HEK293 (cell line): ENCODE data around the gene FGF12.
A peak's percentile ranks its signal among the peaks of the same experiment; 100 is the strongest.

Experiments used
- CTCF ChIA-PET: fragments of 350-600 bp; formaldehyde crosslinking; extraction: SDS; loops from one replicate; lab custom pipeline; 2021; ENCODE audit warnings: antibody characterized with exemption; lab: Yijun Ruan, JAX
- POLR2A ChIA-PET: fragments of 300-600 bp; formaldehyde crosslinking; extraction: SDS; loops from one replicate; lab custom pipeline; 2020; ENCODE audit warnings: antibody characterized with exemption, inconsistent platforms; lab: Yijun Ruan, JAX
- H3K27ac ChIP-seq: fragments of 200-500 bp; sonication (Bioruptor generic); 2 replicates; pipeline ENCODE4 v1.5.1; 2014; ENCODE audit warnings: low read depth, low read length, control low read depth, inconsistent platforms; ENCODE audit errors: extremely low read depth
- H3K36me3 ChIP-seq, 2 experiments: fragments of 200-500 bp in 1 of 2; sonication (Bioruptor generic) in 1 of 2; 1 replicate in 1 of 2; 2 replicates in 1 of 2; pipeline ENCODE4 v1.5.1; 2014 to 2017; ENCODE audit warnings: inconsistent platforms in 2 of 2, low read length in 2 of 2; ENCODE audit not compliant: control insufficient read depth in 2 of 2, insufficient read depth in 1 of 2
- H3K4me1 ChIP-seq: fragments of 200-500 bp; sonication (Bioruptor generic); 2 replicates; pipeline ENCODE4 v1.5.1; 2014; ENCODE audit warnings: mild to moderate bottlenecking, low read length, inconsistent platforms; ENCODE audit not compliant: control insufficient read depth, insufficient read depth
- H3K4me3 ChIP-seq: 2 replicates; pipeline ENCODE4 v1.5.1; 2011; ENCODE audit warnings: low read depth, mild to moderate bottlenecking, control low read depth, low read length, moderate library complexity
- H3K9me3 ChIP-seq: fragments of 200-500 bp; sonication (Bioruptor generic); 2 replicates; pipeline ENCODE4 v1.5.1; 2014; ENCODE audit warnings: low read depth, low read length, inconsistent platforms; ENCODE audit not compliant: control insufficient read depth, insufficient read depth
- ATF2 ChIP-seq: fragments of 450-650 bp; formaldehyde crosslinking; IDR thresholded peaks from 2 replicates; pipeline ENCODE4 v1.5.1; 2016; ENCODE audit warnings: missing biosample characterization, missing genetic modification characterization, low read depth
- BCL6B ChIP-seq: fragments of 450-650 bp; formaldehyde crosslinking; IDR thresholded peaks from 2 replicates; pipeline ENCODE4 v1.5.1; 2017; ENCODE audit warnings: missing biosample characterization, missing genetic modification characterization
- HIC1 ChIP-seq: fragments of 450-650 bp; formaldehyde crosslinking; IDR thresholded peaks from 2 replicates; pipeline ENCODE4 v1.5.1; 2016; ENCODE audit warnings: missing biosample characterization, missing genetic modification characterization
- PRDM1 ChIP-seq: fragments of 450-650 bp; formaldehyde crosslinking; IDR thresholded peaks from 2 replicates; pipeline ENCODE4; 2016; ENCODE audit warnings: missing biosample characterization, missing genetic modification characterization
- PRDM6 ChIP-seq: fragments of 450-650 bp; formaldehyde crosslinking; IDR thresholded peaks from 2 replicates; pipeline ENCODE4 v1.5.1; 2017; ENCODE audit warnings: missing biosample characterization, missing genetic modification characterization
- REST ChIP-seq: fragments of 450-650 bp; formaldehyde crosslinking; IDR thresholded peaks from 2 replicates; pipeline ENCODE4 v1.5.1; 2016; ENCODE audit warnings: missing biosample characterization, missing genetic modification characterization
- SP7 ChIP-seq: fragments of 450-650 bp; formaldehyde crosslinking; IDR thresholded peaks from 2 replicates; pipeline ENCODE4 v1.5.1; 2016; ENCODE audit warnings: missing biosample characterization, missing genetic modification characterization
- ZEB2 ChIP-seq: fragments of 450-650 bp; formaldehyde crosslinking; IDR thresholded peaks from 2 replicates; pipeline ENCODE4 v1.5.1; 2016; ENCODE audit warnings: missing biosample characterization, missing genetic modification characterization
- ZNF221 ChIP-seq: fragments of 450-650 bp; formaldehyde crosslinking; IDR thresholded peaks from 2 replicates; pipeline ENCODE4 v1.5.1; 2017; ENCODE audit warnings: missing biosample characterization, missing genetic modification characterization, borderline replicate concordance
- ZNF366 ChIP-seq: fragments of 450-650 bp; formaldehyde crosslinking; conservative IDR thresholded peaks from 2 replicates; pipeline ENCODE4 v1.5.1; 2016; ENCODE audit warnings: missing biosample characterization, missing genetic modification characterization
- ZNF394 ChIP-seq: fragments of 450-650 bp; formaldehyde crosslinking; IDR thresholded peaks from 2 replicates; pipeline ENCODE4 v1.5.1; 2016; ENCODE audit warnings: missing biosample characterization, missing genetic modification characterization, mild to moderate bottlenecking, moderate library complexity, borderline replicate concordance
- ZNF416 ChIP-seq: fragments of 450-650 bp; formaldehyde crosslinking; IDR thresholded peaks from 2 replicates; pipeline ENCODE4 v1.5.1; 2016; ENCODE audit warnings: missing biosample characterization, missing genetic modification characterization
- ZNF529 ChIP-seq: fragments of 450-650 bp; formaldehyde crosslinking; IDR thresholded peaks from 2 replicates; pipeline ENCODE4 v1.5.1; 2017; ENCODE audit warnings: missing genetic modification characterization, missing biosample characterization; ENCODE audit not compliant: insufficient replicate concordance
- ZNF561 ChIP-seq: fragments of 450-650 bp; IDR thresholded peaks from 2 replicates; pipeline ENCODE4 v1.5.1; 2018; ENCODE audit warnings: missing biosample characterization, missing genetic modification characterization, borderline replicate concordance
- ZNF629 ChIP-seq: fragments of 450-650 bp; formaldehyde crosslinking; IDR thresholded peaks from 2 replicates; pipeline ENCODE4 v1.5.1; 2017; ENCODE audit warnings: missing biosample characterization, missing genetic modification characterization
- ZNF658 ChIP-seq: fragments of 450-650 bp; formaldehyde crosslinking; IDR thresholded peaks from 2 replicates; pipeline ENCODE4; 2016; ENCODE audit warnings: missing biosample characterization, missing genetic modification characterization
- ZNF704 ChIP-seq: fragments of 450-650 bp; formaldehyde crosslinking; IDR thresholded peaks from 2 replicates; pipeline ENCODE4 v1.5.1; 2016; ENCODE audit warnings: missing biosample characterization, missing genetic modification characterization

Gene FGF12

GRCh38 chr3:192207651-192208050 is 519.7 kb downstream of the FGF12 start:
- Histone ChIP-seq H3K9me3 (no peaks in the 10 kb centered on the region), H3K36me3 (no peaks in the 10 kb centered on the region), H3K27ac (no peak overlapping the region), H3K4me1 (peaks cover 4% of the 10 kb centered on the region; the same call in 1 of the 2 replicates), H3K4me3 (no peak overlapping the region)
- POLR2A ChIA-PET: no interaction called here
- CTCF ChIA-PET: no interaction called here
- no peak for TF ChIP-seq ZNF394 (tag by site-specific recombination)
- no peak for TF ChIP-seq ZNF658 (tag by site-specific recombination)
- peak; percentile 7; the same call in 1 of the 2 replicates for TF ChIP-seq SP7 (tag by site-specific recombination)

- Histone ChIP-seq H3K4me3 (no peak overlapping the region), H3K4me1 (peaks cover 4% of the 10 kb centered on the region; the same call in 1 of the 2 replicates), H3K27ac (no peak overlapping the region), H3K36me3 (no peaks in the 10 kb centered on the region), H3K9me3 (no peaks in the 10 kb centered on the region)
- POLR2A ChIA-PET: no interaction called here
- CTCF ChIA-PET: interaction anchor here (0.7 kb wide), 2 partner anchors 708 to 1003 kb away, joined by 3 read pairs; no protein-coding TSS in a partner anchor
- no peak for TF ChIP-seq ZNF704 (tag by site-specific recombination)
- TF ChIP-seq ZEB2 (tag by site-specific recombination): 0 out of 2 replicates have a peak, but pooled peaks have one; percentile 16
- TF ChIP-seq ATF2 (tag by site-specific recombination): peak; percentile 71
- TF ChIP-seq PRDM6: 0 out of 2 replicates have a peak, but pooled peaks have one; percentile 16
- TF ChIP-seq ZNF529 (tag by site-specific recombination): no peak
- peak; percentile 58 for TF ChIP-seq HIC1
- TF ChIP-seq ZNF629 (tag by site-specific recombination): peak; percentile 72
- peak; percentile 97 for TF ChIP-seq SP7 (tag by site-specific recombination)
- TF ChIP-seq BCL6B (tag by site-specific recombination): peak; percentile 46; the same call in 1 of the 2 replicates
- peak; percentile 68 for TF ChIP-seq ZNF366 (tag by site-specific recombination)
These were observed 520.1 kb downstream of the FGF12 start for GRCh38 chr3:192207239-192207638.

- Histone ChIP-seq H3K9me3 (no peaks in the 10 kb centered on the region), H3K4me3 (no peak overlapping the region), H3K27ac (no peak overlapping the region), H3K36me3 (no peaks in the 10 kb centered on the region)
- POLR2A ChIA-PET: no interaction called here
- TF ChIP-seq ZNF416 (tag by site-specific recombination) (no peak), ZNF561 (tag by site-specific recombination) (no peak), REST (tag by site-specific recombination) (no peak), PRDM1 (no peak), ZNF221 (no peak)
- TF ChIP-seq, all 188 proteins: peak for 0
- CTCF ChIA-PET: interaction anchor here (0.8 to 1.2 kb wide), 2 partner anchors 228 to 250 kb away, joined by 3 to 6 read pairs; no protein-coding TSS in a partner anchor
- no peaks in the 10 kb centered on the region for H3K4me1 ChIP-seq
These were observed 533.3 kb downstream of the FGF12 start for GRCh38 chr3:192194085-192194484.
